OCI-LY3 (cell line): Measurements from ENCODE around the gene LGI4.

Experiments
- CTCF ChIP-seq: fragments of 200-600, 300-600 bp; sonication (generic); IDR thresholded peaks from 2 replicates; pipeline ENCODE4 v1.5.1; 2014; ENCODE audit warnings: antibody characterized with exemption, low read length, low read depth
- EZH2phosphoT487 ChIP-seq: fragments of 200-600 bp; shearing (Covaris generic); IDR thresholded peaks from 2 replicates; pipeline ENCODE4 v1.6.1; 2018; ENCODE audit warnings: antibody characterized with exemption, mixed run types, low read depth

- TF ChIP-seq CTCF (no peak), EZH2phosphoT487 (no peak)
Measured at GRCh38 chr19:35151273-35152065, 16.6 kb upstream of the LGI4 start.
